Measurements from ENCODE around the gene PC.

PC gene

DNA sequence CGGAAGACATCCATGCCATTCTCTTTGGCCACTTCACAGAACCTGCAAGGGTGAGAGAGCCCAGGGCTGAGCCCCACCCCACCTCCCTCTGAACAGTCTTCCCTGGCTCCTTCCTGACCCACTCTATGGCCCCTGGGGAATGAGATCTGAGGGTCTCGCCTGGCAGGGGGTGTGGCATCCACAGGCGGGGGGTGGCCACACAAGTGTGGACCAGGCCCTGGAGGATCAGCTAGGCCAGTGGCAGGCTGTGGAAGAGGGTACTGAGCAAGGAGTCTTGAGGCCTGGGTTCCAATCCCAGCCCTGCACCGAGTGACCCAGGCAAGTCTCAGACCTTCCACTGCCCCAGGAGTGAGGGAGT lies 107.0 kb downstream of the PC start:
- TF ChIP-seq, protein P1, sequence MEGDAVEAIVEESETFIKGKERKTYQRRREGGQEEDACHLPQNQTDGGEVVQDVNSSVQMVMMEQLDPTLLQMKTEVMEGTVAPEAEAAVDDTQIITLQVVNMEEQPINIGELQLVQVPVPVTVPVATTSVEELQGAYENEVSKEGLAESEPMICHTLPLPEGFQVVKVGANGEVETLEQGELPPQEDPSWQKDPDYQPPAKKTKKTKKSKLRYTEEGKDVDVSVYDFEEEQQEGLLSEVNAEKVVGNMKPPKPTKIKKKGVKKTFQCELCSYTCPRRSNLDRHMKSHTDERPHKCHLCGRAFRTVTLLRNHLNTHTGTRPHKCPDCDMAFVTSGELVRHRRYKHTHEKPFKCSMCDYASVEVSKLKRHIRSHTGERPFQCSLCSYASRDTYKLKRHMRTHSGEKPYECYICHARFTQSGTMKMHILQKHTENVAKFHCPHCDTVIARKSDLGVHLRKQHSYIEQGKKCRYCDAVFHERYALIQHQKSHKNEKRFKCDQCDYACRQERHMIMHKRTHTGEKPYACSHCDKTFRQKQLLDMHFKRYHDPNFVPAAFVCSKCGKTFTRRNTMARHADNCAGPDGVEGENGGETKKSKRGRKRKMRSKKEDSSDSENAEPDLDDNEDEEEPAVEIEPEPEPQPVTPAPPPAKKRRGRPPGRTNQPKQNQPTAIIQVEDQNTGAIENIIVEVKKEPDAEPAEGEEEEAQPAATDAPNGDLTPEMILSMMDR (conservative IDR thresholded peaks at IDR 0.05; ENCODE audit: low read depth, low read length), result no peak
- no peak for DNase-seq (ENCODE audit: low read depth)
- H3K4me3 ChIP-seq (ENCODE audit: low read length), result no peak overlapping the region

DNA sequence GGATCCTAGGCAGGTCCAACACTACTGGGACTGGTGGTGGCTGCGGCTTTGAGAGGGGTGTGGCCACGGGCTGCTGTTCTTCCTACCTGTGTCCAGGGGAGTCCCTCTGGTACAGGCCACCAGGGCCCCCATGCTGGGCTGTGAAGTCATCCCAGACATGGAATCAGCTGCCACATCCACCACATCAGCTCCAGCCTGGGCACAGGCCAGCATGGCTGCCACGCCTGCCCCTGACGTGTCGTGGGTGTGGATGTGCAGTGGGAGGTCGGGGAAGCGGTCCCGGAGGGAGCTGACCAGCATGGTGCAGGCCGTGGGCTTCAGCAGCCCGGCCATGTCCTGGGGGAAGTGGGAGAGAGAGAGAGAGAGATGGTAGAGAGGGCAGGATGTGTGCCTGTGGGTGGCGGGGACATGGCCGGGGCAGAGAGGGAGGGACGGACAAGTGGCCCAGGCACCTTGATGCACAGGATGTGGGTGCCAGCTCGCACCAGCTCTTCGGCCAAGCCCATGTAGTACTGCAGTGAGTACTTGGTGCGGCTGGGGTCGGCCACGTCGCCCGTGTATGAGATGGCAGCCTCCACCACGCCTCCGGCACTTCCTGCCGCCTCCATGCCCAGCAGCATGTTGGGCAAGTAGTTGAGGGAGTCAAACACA lies 107.5 kb downstream of the PC start:
- TF ChIP-seq, protein P1 (conservative IDR thresholded peaks at IDR 0.05; ENCODE audit: low read depth, low read length), result no peak
- no peak for DNase-seq (ENCODE audit: low read depth)
- no peak overlapping the region for H3K4me3 ChIP-seq (ENCODE audit: low read length)

DNA sequence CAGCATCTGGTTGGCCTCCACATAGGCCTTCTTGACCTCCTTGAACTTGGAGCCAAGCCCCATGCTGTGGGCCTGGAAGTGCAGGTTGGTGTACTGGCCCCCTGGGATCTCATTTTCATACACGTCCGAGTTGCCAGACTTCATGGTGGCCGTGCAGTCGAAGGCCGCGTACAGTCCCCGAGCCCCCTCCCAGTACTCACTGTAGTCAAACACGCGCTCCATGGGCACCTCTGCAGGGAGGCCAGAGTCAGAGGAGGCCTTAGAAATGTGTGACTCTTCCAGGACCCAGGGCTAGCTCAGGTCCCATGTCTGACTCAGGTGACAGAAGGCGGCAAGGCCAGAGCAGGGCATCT lies 108.0 kb downstream of the PC start:
- TF ChIP-seq, protein P1 (conservative IDR thresholded peaks at IDR 0.05; ENCODE audit: low read depth, low read length), result no peak
- no peak for DNase-seq (ENCODE audit: low read depth)
- H3K4me3 ChIP-seq (ENCODE audit: low read length), result no peak overlapping the region

DNA sequence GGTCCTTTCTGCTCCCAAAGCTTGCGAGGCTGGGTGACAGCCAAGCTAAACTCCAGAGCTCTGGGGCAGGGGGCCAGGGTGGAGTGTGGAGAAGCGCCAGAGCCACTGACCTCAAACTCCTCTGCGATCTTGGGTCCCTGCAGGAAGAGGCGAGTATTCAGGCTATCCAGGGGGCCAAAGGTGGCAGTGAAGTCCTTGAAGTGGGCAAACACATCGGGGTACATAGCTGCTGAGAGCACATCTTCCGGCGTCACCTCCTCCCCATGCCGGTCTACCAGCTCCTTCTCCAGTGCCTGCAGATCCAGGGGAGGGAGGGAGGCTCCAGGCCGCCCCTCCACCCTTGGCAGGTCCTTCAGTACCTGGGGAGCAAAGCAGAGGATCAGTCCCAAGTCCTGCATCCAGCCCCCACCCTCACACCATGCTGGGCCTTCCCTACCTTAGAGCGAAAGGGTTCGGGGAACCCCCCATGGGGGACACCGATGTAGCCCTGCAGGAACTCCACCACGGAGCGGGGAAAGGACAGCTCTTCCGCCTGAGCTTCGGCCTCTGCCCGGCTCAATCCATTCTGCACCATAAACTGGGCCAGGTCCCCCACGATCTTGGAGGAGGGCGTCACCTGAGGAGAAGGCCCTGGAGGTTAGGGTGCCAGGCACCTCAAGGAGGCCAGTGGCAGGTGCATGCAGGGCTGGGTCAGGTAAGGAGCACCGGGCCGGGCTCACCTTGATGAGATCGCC lies 108.5 kb downstream of the PC start:
- no peak for DNase-seq (ENCODE audit: low read depth)
- TF ChIP-seq, protein P1 (conservative IDR thresholded peaks at IDR 0.05; ENCODE audit: low read depth, low read length), result no peak
- no peak overlapping the region for H3K4me3 ChIP-seq (ENCODE audit: low read length)

DNA sequence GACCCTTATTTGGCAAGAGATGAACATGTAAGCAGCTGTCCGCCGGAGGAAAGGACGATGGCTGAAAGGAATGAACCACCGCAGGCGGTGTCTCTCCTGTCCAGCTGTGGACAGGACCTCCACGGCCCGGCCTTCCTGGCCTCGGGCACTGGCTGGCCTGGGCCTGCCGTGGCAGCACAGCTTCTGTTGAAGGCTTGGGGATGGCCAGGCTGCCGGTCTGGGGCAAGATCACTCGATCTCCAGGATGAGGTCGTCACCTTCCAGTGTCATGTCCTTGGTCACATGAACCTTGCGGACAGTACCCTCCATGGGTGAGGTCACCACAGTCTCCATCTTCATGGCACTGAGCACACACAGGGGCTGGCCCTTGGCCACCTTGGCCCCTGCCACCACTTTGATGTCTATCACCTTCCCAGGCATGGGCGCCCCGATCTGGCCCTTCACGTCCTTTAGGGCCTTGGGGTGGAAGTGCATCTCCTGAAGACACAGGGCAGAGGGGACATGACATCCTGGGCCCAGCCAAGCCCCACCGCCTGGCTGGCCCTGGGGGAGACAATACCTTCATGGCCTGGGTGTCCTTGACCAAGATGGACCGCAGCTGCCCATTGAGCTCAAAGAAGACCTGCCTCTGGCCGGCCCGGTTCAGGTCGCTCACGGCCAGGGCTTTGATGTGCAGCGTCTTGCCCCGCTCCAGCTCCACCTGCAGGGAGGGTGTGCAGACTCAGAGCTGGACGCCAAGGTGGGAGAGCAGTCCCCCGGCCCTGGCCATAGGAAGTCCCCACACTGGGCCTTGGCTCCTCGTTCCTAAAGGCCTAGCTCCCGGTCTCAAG lies 109.3 kb downstream of the PC start:
- no peak for DNase-seq (ENCODE audit: low read depth)
- TF ChIP-seq, protein P1 (conservative IDR thresholded peaks at IDR 0.05; ENCODE audit: low read depth, low read length), result no peak
- H3K4me3 ChIP-seq (ENCODE audit: low read length), result no peak overlapping the region

DNA sequence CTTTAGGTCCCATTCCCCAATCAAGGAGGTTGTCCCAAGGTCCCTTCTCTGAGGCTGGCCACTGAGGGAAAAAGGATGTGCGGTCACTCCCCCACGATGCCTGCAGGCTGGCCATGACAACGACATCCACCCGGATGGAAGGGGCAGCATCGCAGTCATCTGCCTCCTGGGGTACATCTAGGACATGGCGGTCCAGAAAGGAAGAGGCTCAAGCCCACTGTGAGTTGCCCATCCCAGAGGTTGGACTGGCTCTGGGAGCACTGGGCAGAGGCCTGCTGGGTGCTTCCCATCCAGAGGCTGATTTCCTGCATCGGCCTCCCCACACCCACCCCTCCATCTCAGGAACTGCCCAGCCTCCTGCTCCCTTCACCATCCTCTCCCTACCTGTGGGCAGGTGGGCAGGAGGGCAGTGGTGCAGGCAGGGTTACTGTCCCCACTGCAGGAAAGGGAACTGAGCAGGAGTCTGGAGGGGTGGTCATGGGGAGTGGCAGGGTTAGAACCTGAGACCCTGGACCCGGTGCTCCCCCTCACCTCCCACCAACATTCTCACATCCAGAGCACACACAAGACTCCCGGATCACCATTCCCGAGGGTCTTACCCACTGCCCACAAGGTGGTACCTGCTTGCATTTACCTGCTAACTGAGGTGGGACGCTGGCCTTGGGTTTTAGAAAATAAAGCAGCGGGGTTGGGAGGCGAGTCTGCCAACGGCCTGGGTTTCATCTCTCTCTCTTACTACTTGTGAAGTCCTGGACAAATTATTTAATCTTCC lies 110.5 kb downstream of the PC start:
- TF ChIP-seq, protein P1 (conservative IDR thresholded peaks at IDR 0.05; ENCODE audit: low read depth, low read length), result no peak
- no peak for DNase-seq (ENCODE audit: low read depth)
- H3K4me3 ChIP-seq (ENCODE audit: low read length), result no peak overlapping the region

All from retinal pigment epithelial cell (primary cell).